Activated CD8-positive, alpha-beta memory T cell treated with anti-CD3 and anti-CD28 coated beads, Interleukin-2, amount 10 ng/mL, durations not matched to agents 7 days and 5 days (primary cell): Measurements from ENCODE around the gene ZNF17. TPM values are rescaled to one million over a fixed set of nuclear protein-coding genes. Genes with fewer than 3 reads are reported as not detected.

ENCODE experiments used
- ATAC-seq: fragments of 150-1000 bp; cut with Tn5 transposase; one replicate; pipeline ENCODE4 v1.10.0; 2021; ENCODE audit warnings: moderate library complexity
- CTCF ChIA-PET: fragments of 350-600 bp; sonication (Branson Sonifier 250); formaldehyde crosslinking; loops from one replicate; lab custom pipeline; 2021; ENCODE audit warnings: antibody characterized with exemption; lab: Charles Lee
- DNase-seq: peaks from one replicate; pipeline ENCODE4 v3.0.0-alpha.2; 2020
- H3K27ac Mint-ChIP-seq: one replicate; pipeline ENCODE4 v1.8.0; 2021; ENCODE audit warnings: mild to moderate bottlenecking, mixed read lengths
- H3K27me3 Mint-ChIP-seq: one replicate; pipeline ENCODE4 v1.8.0; 2021; ENCODE audit warnings: mixed read lengths
- H3K36me3 Mint-ChIP-seq: one replicate; pipeline ENCODE4 v1.8.0; 2021; ENCODE audit warnings: mild to moderate bottlenecking, mixed read lengths
- H3K4me1 Mint-ChIP-seq: one replicate; pipeline ENCODE4 v1.8.0; 2021; ENCODE audit warnings: mixed read lengths
- H3K4me3 Mint-ChIP-seq: one replicate; pipeline ENCODE4 v1.8.0; 2021; ENCODE audit warnings: mild to moderate bottlenecking, moderate library complexity, mixed read lengths
- H3K9me3 Mint-ChIP-seq: one replicate; pipeline ENCODE4 v1.8.0; 2022; ENCODE audit warnings: low read depth, mixed read lengths
- total RNA-seq, 2 experiments: library from RNA; stranded (reverse); gene quantifications; one replicate each; pipeline ENCODE4 v1.2.3, GENCODE V29; 2021

The ZNF17 gene
- total RNA-seq, 2 experiments from 2014 or later, result 14.3 to 14.6 TPM

DNA sequence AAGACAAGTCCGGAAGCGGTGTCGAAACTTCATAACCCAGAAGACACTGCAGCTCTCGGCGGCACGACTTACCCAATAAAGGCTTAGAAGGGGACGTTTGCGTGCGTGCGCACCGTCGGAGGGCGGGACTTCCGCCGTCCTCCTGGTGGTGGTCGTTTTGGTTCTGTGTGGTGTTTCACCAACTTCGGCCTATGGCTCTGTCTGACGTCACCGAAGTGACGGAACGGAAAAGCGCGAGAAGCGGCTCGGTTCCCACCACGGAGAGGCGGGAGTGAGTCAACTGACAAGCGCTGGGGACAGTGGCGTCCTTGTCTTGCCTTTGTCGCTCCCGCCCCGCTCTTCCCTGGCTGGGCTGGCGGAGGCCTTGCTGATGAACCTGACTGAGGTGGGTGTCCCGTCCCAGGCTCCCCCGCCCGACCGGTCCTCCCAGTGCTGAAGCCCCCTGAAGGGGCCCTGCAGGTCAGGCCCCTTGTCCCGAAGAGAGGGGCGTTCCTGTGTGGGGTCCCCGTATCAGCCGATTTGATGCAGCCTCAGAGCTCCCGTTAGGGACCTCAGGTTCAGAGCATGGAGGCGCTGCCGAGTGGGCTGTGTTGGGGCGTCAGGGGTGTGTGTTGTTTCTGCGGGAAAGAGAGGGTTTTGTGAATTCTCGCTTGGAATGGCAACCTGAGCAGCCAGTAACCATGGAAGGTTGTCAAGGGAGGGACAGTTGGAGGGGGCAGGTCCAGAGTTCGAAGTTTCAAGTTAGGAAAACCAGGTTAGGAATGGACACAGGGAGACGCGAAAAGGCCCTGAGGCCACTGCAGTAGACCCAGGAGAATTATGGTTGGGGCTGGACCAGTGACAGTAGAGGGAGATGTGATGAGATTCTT is 21.0 kb upstream of the ZNF17 start, which contains the start of gene ZNF548:
Gene ZNF548 (plus strand): TSS at position 125 of the 869 bp plus-strand sequence. CDS start 246 bp downstream, at position 371.
- peaks cover 35% of the 10 kb centered on the region for H3K4me1 Mint-ChIP-seq
- H3K4me3 Mint-ChIP-seq, result peak within 1 kb of the TSS; percentile 90
- H3K27me3 Mint-ChIP-seq, result no peaks in the 10 kb centered on the region
- H3K27ac Mint-ChIP-seq, result peak within 1 kb of the TSS; percentile 96
- peaks cover 38% of the 10 kb centered on the region for H3K36me3 Mint-ChIP-seq
- ATAC-seq (peak; percentile 98), DNase-seq (peak; percentile 99)
- CTCF ChIA-PET, result interaction anchor here (0.9 to 1.5 kb wide), 5 partner anchors 16 to 198 kb away, joined by 3 to 4 read pairs (median 4); partner anchors contain the start of genes ZIK1, ZNF264 and ZNF460
- H3K9me3 Mint-ChIP-seq, result peaks cover 6% of the 10 kb centered on the region

DNA sequence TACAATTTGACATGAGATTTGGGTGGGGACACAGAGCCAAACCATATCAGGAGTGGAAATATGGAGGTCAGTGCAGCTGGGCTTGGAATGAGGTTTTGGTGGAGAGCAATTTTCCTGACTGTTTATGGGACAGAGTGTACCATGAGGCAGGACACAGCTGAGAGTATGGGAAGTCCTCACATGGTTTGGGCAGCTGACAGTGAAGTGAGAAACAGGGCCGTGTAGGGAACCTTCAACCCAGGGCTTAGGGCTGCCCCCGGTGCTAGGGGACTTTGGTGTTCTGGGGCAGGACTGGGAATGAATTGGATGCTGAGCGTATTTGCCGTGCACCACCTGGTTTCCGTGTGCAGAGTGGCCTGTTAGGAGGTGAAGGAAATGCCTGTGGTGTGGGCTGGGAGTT is 15.3 kb upstream of the ZNF17 start:
- H3K9me3 Mint-ChIP-seq, result peaks cover 25% of the 10 kb centered on the region
- DNase-seq, result no peak
- no peak overlapping the region for H3K27ac Mint-ChIP-seq
- peaks cover 81% of the 10 kb centered on the region for H3K36me3 Mint-ChIP-seq
- H3K27me3 Mint-ChIP-seq, result no peaks in the 10 kb centered on the region
- no peak for ATAC-seq
- CTCF ChIA-PET, result no interaction called here
- no peak overlapping the region for H3K4me3 Mint-ChIP-seq
- H3K4me1 Mint-ChIP-seq, result peaks cover 24% of the 10 kb centered on the region

DNA sequence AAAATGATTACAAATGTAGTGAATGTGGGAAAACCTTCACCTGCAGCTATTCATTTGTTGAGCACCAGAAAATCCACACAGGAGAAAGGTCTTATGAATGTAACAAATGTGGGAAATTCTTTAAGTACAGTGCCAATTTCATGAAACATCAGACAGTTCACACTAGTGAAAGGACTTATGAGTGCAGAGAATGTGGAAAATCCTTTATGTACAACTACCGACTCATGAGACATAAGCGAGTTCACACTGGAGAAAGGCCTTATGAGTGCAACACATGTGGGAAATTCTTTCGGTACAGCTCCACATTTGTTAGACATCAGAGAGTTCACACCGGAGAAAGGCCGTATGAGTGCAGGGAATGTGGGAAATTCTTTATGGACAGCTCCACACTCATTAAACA is 12.1 kb upstream of the ZNF17 start:
- no peak overlapping the region for H3K4me3 Mint-ChIP-seq
- ATAC-seq (no peak), DNase-seq (no peak)
- peaks cover 29% of the 10 kb centered on the region for H3K9me3 Mint-ChIP-seq
- no peak overlapping the region for H3K27ac Mint-ChIP-seq
- peaks cover 9% of the 10 kb centered on the region for H3K4me1 Mint-ChIP-seq
- CTCF ChIA-PET, result no interaction called here
- H3K27me3 Mint-ChIP-seq, result no peaks in the 10 kb centered on the region
- H3K36me3 Mint-ChIP-seq, result peaks cover 75% of the 10 kb centered on the region

DNA sequence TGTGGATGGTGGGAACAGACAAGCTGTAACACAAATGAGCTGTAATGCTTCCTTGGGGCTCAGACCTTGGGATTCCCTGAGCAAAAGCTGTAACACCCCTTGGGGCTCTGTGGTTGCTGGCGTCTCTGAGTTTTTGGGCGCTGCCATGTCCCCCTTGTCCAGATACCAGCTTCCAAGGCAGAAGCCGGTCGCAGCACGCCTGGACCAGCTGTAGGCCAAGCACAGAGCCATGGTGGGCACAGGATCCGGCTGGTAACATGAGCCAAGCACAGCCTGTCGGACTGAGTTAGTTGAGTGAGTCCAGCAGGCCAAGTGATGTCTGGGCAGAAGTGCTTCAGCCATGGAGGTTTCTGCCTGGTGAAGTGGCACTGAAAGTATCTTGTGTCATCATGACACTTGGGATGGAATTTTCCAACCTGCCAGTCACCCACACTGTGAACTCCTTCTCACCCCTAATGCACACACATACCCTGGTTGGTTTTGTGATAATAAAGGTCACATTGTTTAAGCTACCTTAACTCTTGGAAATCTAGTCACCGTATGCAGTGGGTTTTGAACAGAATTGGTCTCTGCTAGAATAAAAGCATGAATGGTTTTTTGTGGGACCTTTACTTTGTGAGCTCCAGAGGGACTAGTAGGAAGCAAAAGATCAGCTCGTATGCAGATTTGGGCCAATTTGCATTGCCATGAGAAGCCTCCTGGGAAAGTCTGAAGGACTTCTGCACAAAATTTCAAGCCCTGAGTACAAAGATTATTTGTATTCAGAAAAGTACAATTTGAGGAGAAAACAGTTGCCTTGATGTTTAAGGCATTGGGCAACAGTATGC is 7.0 kb upstream of the ZNF17 start:
- H3K4me3 Mint-ChIP-seq, result no peak overlapping the region
- ATAC-seq (no peak), DNase-seq (no peak)
- H3K27ac Mint-ChIP-seq, result no peak overlapping the region
- H3K36me3 Mint-ChIP-seq, result peaks cover 26% of the 10 kb centered on the region
- no peaks in the 10 kb centered on the region for H3K27me3 Mint-ChIP-seq
- peaks cover 12% of the 10 kb centered on the region for H3K9me3 Mint-ChIP-seq
- peaks cover 4% of the 10 kb centered on the region for H3K4me1 Mint-ChIP-seq
- CTCF ChIA-PET, result no interaction called here

DNA sequence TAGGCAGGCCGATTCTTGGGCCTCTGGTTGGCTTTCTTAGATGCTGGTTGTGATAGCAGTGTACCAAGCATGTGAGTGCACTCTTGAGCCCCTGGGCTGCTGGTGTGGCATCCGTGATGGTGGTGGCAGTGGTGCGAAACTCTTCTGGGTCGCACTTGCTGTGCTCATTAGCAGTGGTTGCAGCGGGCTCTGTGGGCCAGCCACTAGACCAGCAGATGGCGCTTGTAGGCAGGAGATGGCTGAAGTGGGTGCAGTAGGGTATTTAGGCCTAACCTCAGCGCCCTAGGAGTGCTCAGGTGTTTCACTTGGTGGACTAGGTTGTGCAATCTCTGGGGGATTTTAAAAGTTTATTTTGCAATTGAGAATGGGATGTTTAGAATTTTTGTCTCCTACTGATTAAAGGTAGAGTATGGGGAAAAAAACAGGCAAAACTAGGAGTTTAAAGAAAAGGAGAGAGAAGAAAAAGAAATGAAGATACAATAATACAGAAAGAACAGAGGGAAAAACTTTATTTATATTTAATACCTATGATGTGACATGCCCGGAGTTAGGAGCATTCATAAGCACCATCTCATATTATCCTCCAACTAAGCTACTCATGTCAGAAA is 4.3 kb upstream of the ZNF17 start:
- Mint-ChIP-seq H3K9me3 (peaks cover 5% of the 10 kb centered on the region), H3K4me1 (peaks cover 15% of the 10 kb centered on the region), H3K36me3 (peaks cover 9% of the 10 kb centered on the region), H3K27me3 (no peaks in the 10 kb centered on the region), H3K27ac (no peak overlapping the region), H3K4me3 (no peak overlapping the region)
- CTCF ChIA-PET, result interaction anchor here (1.1 to 1.4 kb wide), 2 partner anchors 17 to 413 kb away, joined by 3 to 4 read pairs; no protein-coding TSS in a partner anchor
- ATAC-seq (peak; percentile 21), DNase-seq (peak; percentile 81)

DNA sequence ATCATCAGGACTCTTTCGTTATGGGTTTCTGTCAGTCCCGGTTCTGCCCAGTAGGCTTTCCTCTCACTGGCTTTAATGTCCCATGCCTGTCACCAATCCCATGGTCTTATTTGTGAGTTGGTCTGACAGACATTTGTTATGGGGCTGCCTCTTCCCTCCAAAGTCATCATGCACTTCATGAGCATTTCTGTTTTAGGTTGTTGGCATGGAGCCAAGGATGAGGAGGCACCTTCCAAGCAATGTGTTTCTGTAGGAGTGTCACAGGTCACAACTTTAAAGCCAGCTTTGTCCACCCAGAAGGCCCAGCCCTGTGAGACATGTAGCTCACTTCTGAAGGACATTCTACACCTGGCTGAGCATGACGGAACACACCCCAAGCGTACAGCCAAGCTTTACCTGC is 8.5 kb downstream of the ZNF17 start:
- ATAC-seq (no peak), DNase-seq (no peak)
- Mint-ChIP-seq H3K36me3 (peaks cover 74% of the 10 kb centered on the region), H3K27ac (no peak overlapping the region), H3K4me3 (no peak overlapping the region), H3K27me3 (no peaks in the 10 kb centered on the region), H3K9me3 (peaks cover 42% of the 10 kb centered on the region), H3K4me1 (no peaks in the 10 kb centered on the region)
- CTCF ChIA-PET, result no interaction called here

DNA sequence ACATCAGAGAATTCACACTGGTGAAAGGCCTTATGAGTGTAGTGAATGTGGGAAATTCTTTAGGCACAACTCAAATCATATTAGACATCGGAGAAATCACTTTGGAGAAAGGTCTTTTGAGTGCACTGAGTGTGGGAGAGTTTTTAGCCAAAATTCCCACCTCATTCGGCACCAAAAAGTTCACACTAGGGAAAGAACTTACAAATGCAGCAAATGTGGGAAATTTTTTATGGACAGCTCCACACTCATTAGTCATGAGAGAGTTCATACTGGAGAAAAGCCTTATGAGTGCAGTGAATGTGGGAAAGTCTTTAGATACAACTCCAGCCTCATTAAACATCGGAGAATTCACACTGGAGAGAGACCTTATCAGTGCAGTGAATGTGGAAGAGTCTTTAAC is 10.1 kb downstream of the ZNF17 start:
- H3K9me3 Mint-ChIP-seq, result peaks cover 35% of the 10 kb centered on the region
- DNase-seq (no peak), ATAC-seq (no peak)
- no peaks in the 10 kb centered on the region for H3K27me3 Mint-ChIP-seq
- no peak overlapping the region for H3K27ac Mint-ChIP-seq
- H3K4me1 Mint-ChIP-seq, result no peaks in the 10 kb centered on the region
- peaks cover 64% of the 10 kb centered on the region for H3K36me3 Mint-ChIP-seq
- no peak overlapping the region for H3K4me3 Mint-ChIP-seq
- CTCF ChIA-PET, result no interaction called here

DNA sequence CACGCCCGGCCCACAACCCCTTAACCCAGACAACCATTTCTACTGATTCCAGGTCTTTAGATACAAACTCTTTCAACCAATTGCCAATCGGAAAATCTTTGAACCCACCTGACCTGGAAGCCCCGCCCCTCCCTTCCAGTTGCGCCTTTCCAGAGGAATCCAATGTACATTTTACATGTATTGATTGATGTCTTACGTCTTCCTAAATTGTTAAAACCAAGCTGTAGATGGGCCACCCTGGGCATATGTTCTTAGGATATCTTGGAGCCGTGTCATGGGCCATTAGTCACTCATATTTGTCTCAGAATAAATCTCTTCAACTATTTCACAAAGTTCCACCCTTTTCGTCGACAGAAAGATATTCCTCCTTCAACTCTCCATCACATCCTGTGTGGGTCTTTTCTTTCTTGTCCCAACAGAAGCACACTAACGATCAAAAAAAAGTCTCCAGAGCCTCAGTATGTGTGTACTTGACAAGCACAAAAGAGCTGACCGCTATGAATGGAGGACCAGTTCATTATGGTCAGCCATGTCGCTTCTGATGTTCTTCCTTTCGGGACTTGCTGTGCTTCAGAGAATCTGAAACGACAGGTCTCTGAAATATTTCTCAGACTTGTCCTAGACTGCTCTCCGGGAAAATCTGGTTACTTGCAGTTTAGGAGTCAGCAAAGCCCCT is 23.6 kb downstream of the ZNF17 start:
- H3K4me3 Mint-ChIP-seq, result peak overlapping the region; percentile 85
- ATAC-seq (peak; percentile 18), DNase-seq (no peak)
- H3K36me3 Mint-ChIP-seq, result peaks cover 39% of the 10 kb centered on the region
- no peaks in the 10 kb centered on the region for H3K27me3 Mint-ChIP-seq
- peaks cover 11% of the 10 kb centered on the region for H3K9me3 Mint-ChIP-seq
- CTCF ChIA-PET, result interaction anchor here (1.7 kb wide), 1 partner anchor 9 kb away, joined by 6 read pairs; no protein-coding TSS in a partner anchor
- H3K27ac Mint-ChIP-seq, result peak overlapping the region; percentile 90
- peaks cover 27% of the 10 kb centered on the region for H3K4me1 Mint-ChIP-seq

DNA sequence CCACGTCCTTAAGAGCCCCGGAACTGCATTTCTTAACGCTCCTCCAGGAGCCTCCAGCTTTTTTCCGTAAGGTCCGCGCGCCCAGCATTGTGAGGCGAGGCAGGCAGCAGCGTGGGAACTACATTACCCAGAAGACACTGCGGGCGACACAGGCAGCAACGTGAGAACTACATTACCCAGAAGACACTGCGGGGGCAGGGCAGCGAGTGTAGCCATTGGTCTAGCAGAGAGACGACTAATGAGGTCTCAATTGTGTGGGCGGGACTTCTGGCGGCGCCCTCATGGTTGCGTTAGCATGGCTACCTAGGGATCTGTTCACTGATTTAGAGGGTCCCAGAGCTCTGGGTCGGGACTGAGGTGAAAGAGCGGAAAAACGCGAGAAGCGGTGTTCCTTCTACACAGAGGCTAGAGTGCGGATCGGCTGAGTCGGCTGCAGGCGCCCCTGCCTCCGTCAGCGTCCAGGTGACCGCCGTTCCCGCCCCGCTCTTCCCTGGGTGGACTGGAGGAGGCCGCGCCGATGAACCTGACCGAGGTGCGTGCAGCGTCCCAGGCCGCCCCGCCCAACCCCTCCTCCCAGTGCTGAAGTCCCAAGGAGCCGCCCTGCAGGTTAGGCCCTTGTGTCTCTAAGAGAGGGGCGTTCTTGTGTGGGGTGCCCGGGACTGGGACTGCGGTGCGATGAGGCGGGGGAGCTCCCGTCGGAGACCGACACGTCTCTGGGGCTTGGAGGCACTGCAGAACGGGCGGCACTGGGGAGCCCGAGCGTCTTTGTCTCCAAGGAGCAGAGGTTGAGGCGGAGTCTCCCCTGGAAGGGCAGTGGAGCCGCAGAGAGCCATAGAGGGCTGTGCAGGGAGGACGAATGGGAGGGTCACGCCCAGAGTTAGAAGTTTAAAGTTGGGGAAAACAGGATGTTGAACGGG is 24.4 kb downstream of the ZNF17 start, which contains the start of gene ZNF749:
Gene ZNF749 (plus strand): TSS at position 264 of the 917 bp plus-strand sequence. CDS start 254 bp downstream, at position 518.
- Mint-ChIP-seq H3K36me3 (peaks cover 47% of the 10 kb centered on the region), H3K27ac (peak within 1 kb of the TSS; percentile 90), H3K4me3 (peak within 1 kb of the TSS; percentile 85), H3K4me1 (peaks cover 27% of the 10 kb centered on the region), H3K27me3 (no peaks in the 10 kb centered on the region), H3K9me3 (peaks cover 18% of the 10 kb centered on the region)
- ATAC-seq (peak; percentile 98), DNase-seq (peak; percentile 99)
- CTCF ChIA-PET, result interaction anchor here (0.7 to 1.7 kb wide), 3 partner anchors 10 to 30 kb away, joined by 3 to 6 read pairs (median 3); no protein-coding TSS in a partner anchor

DNA sequence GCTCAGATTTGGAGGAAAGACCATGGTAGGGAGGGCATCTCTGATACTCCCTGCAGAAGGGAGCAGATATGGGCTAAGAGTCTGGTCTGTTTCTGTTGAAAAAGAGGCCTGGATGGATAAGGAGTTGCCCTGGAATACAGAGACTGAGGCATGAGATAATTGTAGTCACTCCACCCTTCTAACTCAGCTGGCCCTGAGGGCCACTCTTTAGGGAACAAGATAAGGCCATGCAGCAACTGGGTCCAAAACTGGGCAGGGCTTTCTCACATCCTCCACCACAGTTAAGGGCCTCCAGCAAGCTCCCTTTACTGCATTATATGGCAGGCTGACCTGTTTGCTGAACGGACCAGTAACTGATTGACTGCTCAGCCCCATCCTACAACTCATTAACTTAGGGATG is 25.5 kb downstream of the ZNF17 start:
- peaks cover 27% of the 10 kb centered on the region for H3K4me1 Mint-ChIP-seq
- H3K9me3 Mint-ChIP-seq, result peaks cover 24% of the 10 kb centered on the region
- peak overlapping the region; percentile 85 for H3K4me3 Mint-ChIP-seq
- DNase-seq, result no peak
- peaks cover 55% of the 10 kb centered on the region for H3K36me3 Mint-ChIP-seq
- peak overlapping the region; percentile 90 for H3K27ac Mint-ChIP-seq
- ATAC-seq, result no peak
- H3K27me3 Mint-ChIP-seq, result no peaks in the 10 kb centered on the region
- CTCF ChIA-PET, result interaction anchor here (1.6 kb wide), 1 partner anchor 29 kb away, joined by 3 read pairs; no protein-coding TSS in a partner anchor

DNA sequence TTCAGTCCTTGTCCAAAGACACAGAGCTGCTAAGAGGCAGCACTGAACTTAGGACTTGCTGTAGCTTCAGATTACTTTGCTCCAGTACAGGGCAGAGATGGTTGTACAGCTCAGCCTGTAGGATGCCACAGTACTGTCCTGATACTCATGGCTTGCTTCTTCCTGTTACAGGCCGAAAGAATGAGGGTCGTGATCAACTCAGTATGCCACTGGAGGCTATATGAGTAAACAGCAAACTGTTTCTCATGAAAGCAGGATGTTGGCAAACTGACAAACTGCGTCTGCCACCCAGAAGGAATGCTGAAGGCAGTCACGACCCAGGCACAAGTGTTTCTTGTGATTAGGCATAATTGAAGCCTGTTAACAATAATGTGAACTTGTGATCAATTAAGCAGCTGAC is 27.0 kb downstream of the ZNF17 start:
- peaks cover 30% of the 10 kb centered on the region for H3K9me3 Mint-ChIP-seq
- ATAC-seq, result no peak
- H3K27ac Mint-ChIP-seq, result no peak overlapping the region
- no peaks in the 10 kb centered on the region for H3K27me3 Mint-ChIP-seq
- CTCF ChIA-PET, result no interaction called here
- H3K36me3 Mint-ChIP-seq, result peaks cover 62% of the 10 kb centered on the region
- no peak overlapping the region for H3K4me3 Mint-ChIP-seq
- peaks cover 28% of the 10 kb centered on the region for H3K4me1 Mint-ChIP-seq
- DNase-seq, result no peak

DNA sequence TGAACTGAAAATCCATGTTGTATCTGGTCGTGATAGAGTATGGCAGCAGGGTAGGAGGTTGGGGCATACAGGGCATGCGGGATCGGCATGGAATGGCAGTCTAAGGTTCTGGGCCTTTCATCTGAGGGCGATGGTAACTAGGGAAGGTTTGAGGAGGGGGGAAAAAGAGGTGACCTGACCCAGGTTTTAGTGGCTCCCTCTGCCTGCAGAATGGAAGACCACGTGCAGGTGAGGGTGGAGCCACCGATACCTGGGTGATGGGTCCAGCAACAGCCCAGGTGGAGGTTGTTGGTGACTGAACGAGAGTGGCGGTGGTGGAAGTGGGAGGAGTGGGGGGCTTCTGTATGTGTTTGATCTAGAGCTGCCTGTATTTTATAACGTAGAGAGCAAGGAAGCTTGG is 28.0 kb downstream of the ZNF17 start:
- H3K36me3 Mint-ChIP-seq, result peaks cover 67% of the 10 kb centered on the region
- CTCF ChIA-PET, result no interaction called here
- DNase-seq (no peak), ATAC-seq (no peak)
- no peaks in the 10 kb centered on the region for H3K27me3 Mint-ChIP-seq
- H3K27ac Mint-ChIP-seq, result no peak overlapping the region
- no peak overlapping the region for H3K4me3 Mint-ChIP-seq
- peaks cover 27% of the 10 kb centered on the region for H3K4me1 Mint-ChIP-seq
- H3K9me3 Mint-ChIP-seq, result peaks cover 32% of the 10 kb centered on the region
